ENCODE data around the gene SPACDR.

SPACDR gene

GRCh38 chr7:100485471-100485876, 21.4 kb upstream of the SPACDR start:
- DNase-seq (ENCODE audit: low read depth) = no peak

GRCh38 chr7:100484673-100485045, 20.6 kb upstream of the SPACDR start:
- no peak for DNase-seq (ENCODE audit: low read depth)

GRCh38 chr7:100483722-100484672, 19.9 kb upstream of the SPACDR start, which contains the start of gene NYAP1:
Gene NYAP1 (plus strand): TSS chr7:100483927. CDS start chr7:100485312, 1,385 bp downstream.
- DNase-seq (ENCODE audit: low read depth) = peak; percentile 41

GRCh38 chr7:100483090-100483721, 19.1 kb upstream of the SPACDR start:
- peak; percentile 76 for DNase-seq (ENCODE audit: low read depth)

- DNase-seq (ENCODE audit: low read depth) = no peak
Measured at GRCh38 chr7:100482728-100483089, 18.6 kb upstream of the SPACDR start.

- no peak for DNase-seq (ENCODE audit: low read depth)
Measured at GRCh38 chr7:100481466-100481865, 17.4 kb upstream of the SPACDR start.

GRCh38 chr7:100478958-100479660, 15.0 kb upstream of the SPACDR start, which contains the start of gene TSC22D4:
Gene TSC22D4 (minus strand): TSS chr7:100479214. CDS start chr7:100478038, 1,176 bp downstream.
- peak; percentile 81 for DNase-seq (ENCODE audit: low read depth)

- no peak for DNase-seq (ENCODE audit: low read depth)
Measured at GRCh38 chr7:100477871-100478267, 13.8 kb upstream of the SPACDR start.

- DNase-seq (ENCODE audit: low read depth) = no peak
Measured at GRCh38 chr7:100476903-100477870, 13.1 kb upstream of the SPACDR start.

GRCh38 chr7:100476101-100476780, 12.2 kb upstream of the SPACDR start:
- DNase-seq (ENCODE audit: low read depth) = no peak

- DNase-seq (ENCODE audit: low read depth) = no peak
Measured at GRCh38 chr7:100475549-100475948, 11.5 kb upstream of the SPACDR start.

GRCh38 chr7:100472854-100473499, 8.9 kb upstream of the SPACDR start:
- no peak for DNase-seq (ENCODE audit: low read depth)

GRCh38 chr7:100472121-100472851, 8.2 kb upstream of the SPACDR start:
- no peak for DNase-seq (ENCODE audit: low read depth)

GRCh38 chr7:100471021-100471420, 7.0 kb upstream of the SPACDR start:
- no peak for DNase-seq (ENCODE audit: low read depth)

- DNase-seq (ENCODE audit: low read depth) = peak; percentile 75
Measured at GRCh38 chr7:100469227-100470044, 5.4 kb upstream of the SPACDR start.

GRCh38 chr7:100467638-100468373, 3.7 kb upstream of the SPACDR start:
- DNase-seq (ENCODE audit: low read depth) = no peak

GRCh38 chr7:100466653-100467605, 2.9 kb upstream of the SPACDR start:
- DNase-seq (ENCODE audit: low read depth) = no peak
